Kidney epithelial cell (primary cell): ENCODE results near the gene ASB2. TPM values are rescaled to one million over a fixed set of nuclear protein-coding genes. Genes with fewer than 3 reads are reported as not detected.

Experiments used
- DNase-seq: peaks from one replicate; pipeline ENCODE4 v3.0.0-alpha.2; 2010; ENCODE audit warnings: low read depth
- H3K27me3 ChIP-seq: 2 replicates; pipeline ENCODE4 v1.6.0; 2011; ENCODE audit warnings: low read length; ENCODE audit not compliant: control insufficient read depth, insufficient read depth
- H3K36me3 ChIP-seq: 2 replicates; pipeline ENCODE4 v1.5.1; 2011; ENCODE audit warnings: low read length; ENCODE audit not compliant: control insufficient read depth, insufficient read depth
- H3K4me3 ChIP-seq: 2 replicates; pipeline ENCODE4 v1.5.1; 2011; ENCODE audit warnings: low read depth, mild to moderate bottlenecking, control low read depth, low read length
- CTCF ChIP-seq: IDR thresholded peaks from 2 replicates; pipeline ENCODE4 v1.5.1; 2011; ENCODE audit warnings: mild to moderate bottlenecking, moderate library complexity, low read length, control low read depth, inconsistent platforms; ENCODE audit not compliant: insufficient read depth, poor library complexity, severe bottlenecking
- total RNA-seq: library from RNA; depleted of rRNA; stranded (reverse); fragments of >200 nt; gene quantifications from 2 replicates; pipeline ENCODE4 v1.2.3, GENCODE V29; 2015

The ASB2 gene
- total RNA-seq, 1 donor from 2014 or later, result 7.4 TPM

GRCh38 chr14:94004015-94004414 lies 27.6 kb upstream of the ASB2 start:
- TF ChIP-seq CTCF, result no peak
- peaks cover 7% of the 10 kb centered on the region for H3K27me3 ChIP-seq
- no peak overlapping the region for H3K4me3 ChIP-seq
- no peak for DNase-seq
- no peaks in the 10 kb centered on the region for H3K36me3 ChIP-seq

GRCh38 chr14:94003397-94003796 lies 27.0 kb upstream of the ASB2 start:
- Histone ChIP-seq H3K36me3 (no peaks in the 10 kb centered on the region), H3K27me3 (peaks cover 7% of the 10 kb centered on the region), H3K4me3 (no peak overlapping the region)
- no peak for DNase-seq
- TF ChIP-seq CTCF, result no peak

GRCh38 chr14:94001501-94002396 lies 25.4 kb upstream of the ASB2 start:
- H3K36me3 ChIP-seq, result no peaks in the 10 kb centered on the region
- peak; percentile 97 for TF ChIP-seq CTCF
- no peak overlapping the region for H3K4me3 ChIP-seq
- DNase-seq, result no peak
- H3K27me3 ChIP-seq, result peaks cover 7% of the 10 kb centered on the region

- Histone ChIP-seq H3K4me3 (no peak overlapping the region), H3K36me3 (no peaks in the 10 kb centered on the region), H3K27me3 (peaks cover 7% of the 10 kb centered on the region)
- no peak for DNase-seq
- TF ChIP-seq CTCF, result no peak
Measured at GRCh38 chr14:94001016-94001415, 24.6 kb upstream of the ASB2 start.

- DNase-seq, result no peak
- Histone ChIP-seq H3K4me3 (no peak overlapping the region), H3K27me3 (peaks cover 6% of the 10 kb centered on the region), H3K36me3 (no peaks in the 10 kb centered on the region)
- TF ChIP-seq CTCF, result no peak
Measured at GRCh38 chr14:94000267-94000666, 23.9 kb upstream of the ASB2 start.

GRCh38 chr14:93999573-93999972 lies 23.2 kb upstream of the ASB2 start:
- H3K27me3 ChIP-seq, result peaks cover 4% of the 10 kb centered on the region
- no peak for DNase-seq
- no peak overlapping the region for H3K4me3 ChIP-seq
- TF ChIP-seq CTCF, result no peak
- H3K36me3 ChIP-seq, result no peaks in the 10 kb centered on the region
